HCT116 (cell line): Measurements from ENCODE around the gene COPZ1. TPM values are rescaled to one million over a fixed set of nuclear protein-coding genes. Genes with fewer than 3 reads are reported as not detected.

Experiments
- ATAC-seq: fragments of 200-7000 bp; cut with Tn5 transposase; 2 replicates; pipeline ENCODE4 v1.9.1; 2020; ENCODE audit warnings: mild to moderate bottlenecking, moderate library complexity
- BruUV-seq: library from RNA; stranded (reverse); fragments of 400-500 nt; replicated peaks from 2 replicates; lab custom pipeline; 2021; lab: Mats Ljungman, UMichigan
- CTCF ChIA-PET: fragments of 300-600 bp; sonication (Branson Sonifier 250); formaldehyde crosslinking; loops from one replicate; lab custom pipeline; 2021; ENCODE audit warnings: antibody characterized with exemption; lab: Charles Lee
- POLR2A ChIA-PET: fragments of 300-600, 350-600 bp; sonication (Branson Sonifier 250); formaldehyde crosslinking; loops from one replicate; lab custom pipeline; 2021; ENCODE audit warnings: antibody characterized with exemption; lab: Charles Lee
- RAD21 ChIA-PET, 2 experiments: fragments of 300-600 bp; sonication (Branson Sonifier 250); formaldehyde crosslinking; loops; one replicate each; lab custom pipeline; 2023; ENCODE audit warnings: low total read pairs in 2 of 2; ENCODE audit not compliant: uncharacterized antibody in 2 of 2, unreplicated experiment in 2 of 2, low non-redundant PET in 1 of 2; lab: Charles Lee
- DNase-seq: peaks from one replicate; pipeline ENCODE4 v3.0.0-alpha.2; 2010; ENCODE audit warnings: low read depth, low spot score
- H2AFZ ChIP-seq: fragments of 200-600 bp; shearing (Covaris generic), sonication (generic); 2 replicates; pipeline ENCODE4 v1.6.1; 2017; ENCODE audit warnings: low read depth, mixed run types, mixed read lengths, antibody characterized with exemption, low read length; ENCODE audit not compliant: poor library complexity, severe bottlenecking
- H3K27ac ChIP-seq: 2 replicates; pipeline ENCODE4 v1.5.1; 2012; ENCODE audit warnings: low read depth, low read length
- H3K27me3 ChIP-seq: fragments of 200-600 bp; sonication (generic); 2 replicates; pipeline ENCODE4 v1.6.1; 2016; ENCODE audit warnings: mixed run types, low read length, mixed read lengths; ENCODE audit not compliant: insufficient read depth
- H3K36me3 ChIP-seq, 2 experiments: fragments of 200-500 bp in 1 of 2; fragments of 200-600 bp in 1 of 2; sonication (Bioruptor generic) in 1 of 2; sonication (generic) in 1 of 2; 2 replicates each; pipeline versions ENCODE4 v1.5.1 to v1.6.1; 2014 to 2016; ENCODE audit warnings: low read length in 2 of 2, inconsistent platforms in 1 of 2, mixed read lengths in 1 of 2, mixed run types in 1 of 2; ENCODE audit not compliant: insufficient read depth in 2 of 2, control insufficient read depth in 1 of 2
- H3K4me1 ChIP-seq, 2 experiments: fragments of 200-600 bp in 1 of 2; sonication (generic) in 1 of 2; 2 replicates each; pipeline versions ENCODE4 v1.5.1 to v1.6.1; 2012 to 2017; ENCODE audit warnings: low read length in 2 of 2, inconsistent platforms in 1 of 2, mild to moderate bottlenecking in 1 of 2, mixed read lengths in 1 of 2, mixed run types in 1 of 2, moderate library complexity in 1 of 2; ENCODE audit not compliant: insufficient read depth in 2 of 2, control insufficient read depth in 1 of 2
- H3K4me2 ChIP-seq: fragments of 200-600 bp; sonication (generic); 2 replicates; pipeline ENCODE4 v1.6.1; 2017; ENCODE audit warnings: mixed run types, low read length, mixed read lengths
- H3K4me3 ChIP-seq, 2 experiments: fragments of 200-600 bp in 1 of 2; sonication (generic) in 1 of 2; replicated peaks in 1 of 2; 2 replicates each; pipeline ENCODE4 v1.5.1; 2011 to 2016; ENCODE audit warnings: low read length in 2 of 2, control low read depth in 1 of 2, low read depth in 1 of 2, mild to moderate bottlenecking in 1 of 2, mixed read lengths in 1 of 2, mixed run types in 1 of 2
- H3K79me2 ChIP-seq: fragments of 200-600 bp; sonication (generic); 2 replicates; pipeline ENCODE4 v1.6.1; 2017; ENCODE audit warnings: mild to moderate bottlenecking, mixed run types, low read length, moderate library complexity, mixed read lengths; ENCODE audit not compliant: insufficient read depth
- H3K9ac ChIP-seq: fragments of 200-600 bp; sonication (generic); 2 replicates; pipeline ENCODE4 v1.6.1; 2016; ENCODE audit warnings: low read length, mixed read lengths
- H3K9me2 ChIP-seq: fragments of 200-600 bp; sonication (generic), shearing (Covaris generic); 2 replicates; pipeline ENCODE4 v1.6.1; 2017; ENCODE audit warnings: mixed run types, mild to moderate bottlenecking, moderate library complexity; ENCODE audit not compliant: insufficient read depth
- H3K9me3 ChIP-seq, 2 experiments: fragments of 200-500 bp in 1 of 2; fragments of 200-600 bp in 1 of 2; sonication (Bioruptor generic) in 1 of 2; sonication (generic) in 1 of 2; 2 replicates each; pipeline ENCODE4 v1.6.1; 2014 to 2017; ENCODE audit warnings: low read length in 2 of 2, mixed read lengths in 2 of 2, inconsistent platforms in 1 of 2, low read depth in 1 of 2, mild to moderate bottlenecking in 1 of 2, mixed run types in 1 of 2, moderate library complexity in 1 of 2; ENCODE audit not compliant: control insufficient read depth in 1 of 2, insufficient read depth in 1 of 2
- H4K20me1 ChIP-seq: fragments of 200-600 bp; sonication (generic), shearing (Covaris generic); 2 replicates; pipeline ENCODE4 v1.6.1; 2017; ENCODE audit warnings: mixed run types, mild to moderate bottlenecking, moderate library complexity; ENCODE audit not compliant: insufficient read depth
- ATF3 ChIP-seq: IDR thresholded peaks from 2 replicates; pipeline ENCODE4 v1.6.1; 2012
- CBX3 ChIP-seq: IDR thresholded peaks from 2 replicates; pipeline ENCODE4 v1.6.1; 2012; ENCODE audit warnings: low read depth
- CEBPB ChIP-seq: IDR thresholded peaks from 2 replicates; pipeline ENCODE4 v1.6.1; 2012; ENCODE audit warnings: low read depth
- EGR1 ChIP-seq: IDR thresholded peaks from 2 replicates; pipeline ENCODE4 v1.6.1; 2012; ENCODE audit warnings: low read depth
- ELF1 ChIP-seq: IDR thresholded peaks from 2 replicates; pipeline ENCODE4 v1.6.1; 2012; ENCODE audit warnings: low read depth, borderline replicate concordance
- EZH2 ChIP-seq: fragments of 200-600 bp; sonication (generic); IDR thresholded peaks from 2 replicates; pipeline ENCODE4 v1.6.1; 2017; ENCODE audit warnings: antibody characterized with exemption, mixed run types
- EZH2phosphoT487 ChIP-seq: fragments of 200-600 bp; IDR thresholded peaks from 2 replicates; pipeline ENCODE4 v1.6.1; 2018; ENCODE audit warnings: antibody characterized with exemption, borderline replicate concordance
- FOSL1 ChIP-seq: IDR thresholded peaks from 2 replicates; pipeline ENCODE4 v1.6.1; 2012; ENCODE audit warnings: low read depth
- JUND ChIP-seq: IDR thresholded peaks from 2 replicates; pipeline ENCODE4 v1.6.1; 2012
- MAX ChIP-seq: IDR thresholded peaks from 2 replicates; pipeline ENCODE4 v1.6.1; 2012
- POLR2A ChIP-seq: IDR thresholded peaks from 2 replicates; pipeline ENCODE4 v1.7.0; 2011; ENCODE audit warnings: borderline replicate concordance; ENCODE audit not compliant: insufficient read depth, insufficient read length; ENCODE audit errors: extremely low read depth
- POLR2AphosphoS5 ChIP-seq: IDR thresholded peaks from 2 replicates; pipeline ENCODE4 v1.6.1; 2011; ENCODE audit warnings: mild to moderate bottlenecking, low read depth, low read length, moderate library complexity
- RAD21 ChIP-seq: IDR thresholded peaks from 2 replicates; pipeline ENCODE4 v1.6.1; 2012; ENCODE audit warnings: low read depth, mild to moderate bottlenecking
- REST ChIP-seq: IDR thresholded peaks from 2 replicates; pipeline ENCODE4 v1.6.1; 2012; ENCODE audit warnings: low read depth
- SP1 ChIP-seq: IDR thresholded peaks from 2 replicates; pipeline ENCODE4 v1.6.1; 2012; ENCODE audit warnings: low read depth
- SRF ChIP-seq: IDR thresholded peaks from 2 replicates; pipeline ENCODE4 v1.6.1; 2012; ENCODE audit warnings: low read depth
- TCF7L2 ChIP-seq: IDR thresholded peaks from 2 replicates; pipeline ENCODE4 v1.7.0; 2011; ENCODE audit warnings: borderline replicate concordance, inconsistent platforms; ENCODE audit not compliant: insufficient read depth, insufficient read length; ENCODE audit errors: extremely low read depth
- YY1 ChIP-seq: IDR thresholded peaks from 2 replicates; pipeline ENCODE4 v1.6.1; 2011; ENCODE audit warnings: low read length, low read depth, moderate library complexity, mild to moderate bottlenecking; ENCODE audit not compliant: insufficient replicate concordance; ENCODE audit errors: extremely low read depth
- ZBTB33 ChIP-seq: IDR thresholded peaks from 2 replicates; pipeline ENCODE4 v1.6.1; 2011; ENCODE audit warnings: mild to moderate bottlenecking, low read length, moderate library complexity; ENCODE audit not compliant: insufficient replicate concordance; ENCODE audit errors: extremely low read depth
- ZFX ChIP-seq: fragments of 450-650 bp; IDR thresholded peaks from 2 replicates; pipeline ENCODE4 v1.6.1; 2017
- intact Hi-C: fragments of 100-400 bp; cut with micrococcal nuclease; formaldehyde crosslinking; loops from 2 replicates; pipeline ENCODE4 v1.10.0; 2022
- total RNA-seq: library from RNA; stranded (reverse); gene quantifications from one replicate; pipeline ENCODE4 v1.2.1, GENCODE V29; 2021; ENCODE audit not compliant: unreplicated experiment

Gene COPZ1
- total RNA-seq, 1 experiment from 2014 or later: 191 TPM

GRCh38 chr12:54311051-54311450 is 13.9 kb upstream of the COPZ1 start:
- DNase-seq: no peak
- no peak overlapping the region for H3K4me3 ChIP-seq
- H3K36me3 ChIP-seq: no peaks in the 10 kb centered on the region
- H3K27ac ChIP-seq: no peak overlapping the region
- no peaks in the 10 kb centered on the region for H3K79me2 ChIP-seq
- peaks cover 18 to 20% of the 10 kb centered on the region in 2 experiments for H3K4me1 ChIP-seq
- BruUV-seq: no TSS peak
- H3K9me3 ChIP-seq: no peaks in the 10 kb centered on the region
- no peaks in the 10 kb centered on the region for H3K27me3 ChIP-seq
- ATAC-seq: peak; percentile 16; the same call in 1 of the 2 replicates
- POLR2A ChIA-PET: interaction anchor here (0.6 kb wide), 1 partner anchor 14 kb away, joined by 3 read pairs; the partner anchor contains the start of gene COPZ1
- CTCF ChIA-PET: interaction anchor here (1.0 to 3.4 kb wide), 2 partner anchors 14 to 17 kb away, joined by 3 to 11 read pairs; partner anchors contain the start of gene COPZ1
- no peaks in the 10 kb centered on the region for H4K20me1 ChIP-seq
- RAD21 ChIA-PET: no interaction called here
- intact Hi-C loops: loop anchor here (2.0 kb wide), 1 partner anchor 14 kb away; the partner anchor contains the start of gene COPZ1
- no peak overlapping the region for H3K9ac ChIP-seq
- H3K9me2 ChIP-seq: no peaks in the 10 kb centered on the region
- H2AFZ ChIP-seq: no peak overlapping the region
- H3K4me2 ChIP-seq: peak overlapping the region; percentile 12; the same call in 1 of the 2 replicates
- TF ChIP-seq JUND (no peak), YY1 (no peak), CEBPB (no peak), REST (no peak), EZH2 (no peak), ATF3 (no peak), ZBTB33 (no peak), EGR1 (no peak), SRF (no peak), POLR2A (no peak), MAX (no peak), ELF1 (no peak), RAD21 (no peak), ZFX (no peak), TCF7L2 (no peak), FOSL1 (no peak), CBX3 (no peak), POLR2AphosphoS5 (no peak), EZH2phosphoT487 (no peak), SP1 (no peak)
